Hepatocyte (in vitro differentiated cells): ENCODE data around the gene SPESP1. TPM values are rescaled to one million over a fixed set of nuclear protein-coding genes. Genes with fewer than 3 reads are reported as not detected.

ENCODE experiments used
- DNase-seq: peaks from one replicate; pipeline ENCODE4 v3.0.0-alpha.2; 2016; ENCODE audit warnings: low spot score
- H2AFZ ChIP-seq: fragments of 200-600 bp; sonication (generic); 2 replicates; pipeline ENCODE4 v1.6.0; 2016; ENCODE audit warnings: antibody characterized with exemption, mild to moderate bottlenecking
- H3K27ac ChIP-seq: fragments of 200-600 bp; sonication (generic); 2 replicates; pipeline ENCODE4 v1.5.1; 2016; ENCODE audit warnings: mild to moderate bottlenecking
- H3K27me3 ChIP-seq: fragments of 200-600 bp; sonication (generic); 2 replicates; pipeline ENCODE4 v1.6.1; 2016
- H3K36me3 ChIP-seq: fragments of 200-600 bp; sonication (generic); replicated peaks from 2 replicates; pipeline ENCODE4 v1.5.1; 2016; ENCODE audit warnings: low read depth; ENCODE audit not compliant: insufficient read depth
- H3K4me1 ChIP-seq: fragments of 200-600 bp; sonication (generic); 2 replicates; pipeline ENCODE4 v1.5.1; 2016; ENCODE audit warnings: mild to moderate bottlenecking, moderate library complexity; ENCODE audit not compliant: insufficient read depth
- H3K4me2 ChIP-seq: fragments of 200-600 bp; sonication (generic); 2 replicates; pipeline ENCODE4 v1.6.0; 2016
- H3K4me3 ChIP-seq: fragments of 200-600 bp; sonication (generic); 2 replicates; pipeline ENCODE4 v1.5.1; 2016; ENCODE audit warnings: mild to moderate bottlenecking
- H3K79me2 ChIP-seq: fragments of 200-600 bp; sonication (generic); 2 replicates; pipeline ENCODE4 v1.6.0; 2017; ENCODE audit warnings: mild to moderate bottlenecking
- H3K9me2 ChIP-seq: fragments of 200-600 bp; sonication (generic); replicated peaks from 2 replicates; pipeline ENCODE4 v1.6.0; 2017; ENCODE audit warnings: mild to moderate bottlenecking; ENCODE audit not compliant: insufficient read depth
- H3K9me3 ChIP-seq: fragments of 200-600 bp; sonication (generic); 2 replicates; pipeline ENCODE4 v1.5.1; 2016; ENCODE audit warnings: low read depth, mild to moderate bottlenecking
- H4K20me1 ChIP-seq: fragments of 200-600 bp; sonication (generic); 2 replicates; pipeline ENCODE4 v1.6.0; 2016; ENCODE audit warnings: mild to moderate bottlenecking; ENCODE audit not compliant: insufficient read depth, poor library complexity, severe bottlenecking
- EZH2 ChIP-seq: fragments of 200-600 bp; sonication (generic); IDR thresholded peaks from 2 replicates; pipeline ENCODE4 v1.6.1; 2016; ENCODE audit warnings: antibody characterized with exemption, mild to moderate bottlenecking, borderline replicate concordance
- EZH2phosphoT487 ChIP-seq: fragments of 200-600 bp; sonication (generic); IDR thresholded peaks from one replicate; pipeline ENCODE4 v1.6.1; 2018; ENCODE audit warnings: antibody characterized with exemption, mild to moderate bottlenecking, low read depth, moderate library complexity; ENCODE audit not compliant: unreplicated experiment, severe bottlenecking
- WGBS: methylation state at CpG from one replicate; pipeline ENCODE4 v1.1.6; 2016; ENCODE audit warnings: low lambda C conversion rate; ENCODE audit errors: missing lambda C conversion rate; 5-methylcytosine and 5-hydroxymethylcytosine counted together
- polyA plus RNA-seq: library from polyadenylated mRNA; unstranded; fragments of >200 nt; fragmentation: Nextera tagmentation; extraction: Ambion mirVana; gene quantifications from 2 replicates; pipeline ENCODE4 v1.2.1, GENCODE V29; 2016
- total RNA-seq: library from RNA; depleted of rRNA; stranded (reverse); fragments of >200 nt; gene quantifications from 2 replicates; pipeline ENCODE4 v1.2.3, GENCODE V29; 2014
- TF ChIP-seq, protein P1 (sequence below): fragments of 200-600 bp; sonication (generic); IDR thresholded peaks from 2 replicates; pipeline ENCODE4 v1.5.1; 2016; ENCODE audit warnings: antibody characterized with exemption, mild to moderate bottlenecking; ENCODE audit not compliant: poor library complexity

Gene SPESP1
- total and polyA plus RNA-seq, 2 experiments from 2014 or later = not detected

DNA sequence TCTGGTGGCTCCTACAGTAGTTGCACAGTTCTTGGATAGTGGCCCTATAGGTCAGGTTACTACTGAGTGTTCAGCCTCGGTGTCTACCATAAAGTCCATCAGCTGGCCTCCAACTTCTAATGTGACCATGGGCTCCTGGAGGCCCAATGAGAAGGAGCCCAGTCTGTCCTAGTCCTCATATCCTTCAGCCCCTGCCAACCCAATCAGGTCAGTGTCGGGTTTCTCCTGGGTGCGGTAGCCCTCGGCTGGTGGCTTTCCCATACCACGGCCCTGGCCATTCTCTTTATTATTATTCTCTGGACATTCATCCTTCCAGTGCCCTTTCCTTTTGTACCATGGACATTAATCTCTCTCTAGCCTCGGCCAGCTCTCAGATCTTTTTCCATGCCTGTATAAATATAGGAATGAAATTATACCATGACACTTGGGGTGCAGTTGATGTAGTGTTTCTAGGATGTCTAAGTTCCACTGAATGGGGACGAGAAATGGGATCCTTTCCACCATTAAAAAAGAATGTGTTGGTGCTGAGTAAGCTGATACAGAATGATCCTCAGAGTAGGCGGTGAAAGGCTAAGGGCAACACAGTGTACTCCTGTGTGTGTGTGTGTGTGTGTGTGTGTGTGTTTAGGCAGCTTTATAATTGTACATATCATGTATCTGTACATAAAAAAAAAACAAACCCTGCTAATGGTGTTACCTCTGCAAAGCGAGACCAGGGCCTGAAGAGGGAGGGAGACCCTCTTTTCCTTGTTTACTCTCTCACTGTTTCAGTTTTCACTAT is 64.8 kb downstream of the SPESP1 start:
- Histone ChIP-seq H3K9me2 (no peaks in the 10 kb centered on the region), H3K27me3 (no peaks in the 10 kb centered on the region), H3K4me3 (no peak overlapping the region), H3K4me1 (peaks cover 20% of the 10 kb centered on the region), H3K79me2 (no peaks in the 10 kb centered on the region), H3K9me3 (no peaks in the 10 kb centered on the region), H2AFZ (no peak overlapping the region), H3K27ac (no peak overlapping the region), H3K4me2 (no peak overlapping the region), H4K20me1 (no peaks in the 10 kb centered on the region), H3K36me3 (no peaks in the 10 kb centered on the region)
- no peak for TF ChIP-seq EZH2phosphoT487
- TF ChIP-seq, protein P1, sequence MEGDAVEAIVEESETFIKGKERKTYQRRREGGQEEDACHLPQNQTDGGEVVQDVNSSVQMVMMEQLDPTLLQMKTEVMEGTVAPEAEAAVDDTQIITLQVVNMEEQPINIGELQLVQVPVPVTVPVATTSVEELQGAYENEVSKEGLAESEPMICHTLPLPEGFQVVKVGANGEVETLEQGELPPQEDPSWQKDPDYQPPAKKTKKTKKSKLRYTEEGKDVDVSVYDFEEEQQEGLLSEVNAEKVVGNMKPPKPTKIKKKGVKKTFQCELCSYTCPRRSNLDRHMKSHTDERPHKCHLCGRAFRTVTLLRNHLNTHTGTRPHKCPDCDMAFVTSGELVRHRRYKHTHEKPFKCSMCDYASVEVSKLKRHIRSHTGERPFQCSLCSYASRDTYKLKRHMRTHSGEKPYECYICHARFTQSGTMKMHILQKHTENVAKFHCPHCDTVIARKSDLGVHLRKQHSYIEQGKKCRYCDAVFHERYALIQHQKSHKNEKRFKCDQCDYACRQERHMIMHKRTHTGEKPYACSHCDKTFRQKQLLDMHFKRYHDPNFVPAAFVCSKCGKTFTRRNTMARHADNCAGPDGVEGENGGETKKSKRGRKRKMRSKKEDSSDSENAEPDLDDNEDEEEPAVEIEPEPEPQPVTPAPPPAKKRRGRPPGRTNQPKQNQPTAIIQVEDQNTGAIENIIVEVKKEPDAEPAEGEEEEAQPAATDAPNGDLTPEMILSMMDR = no peak
- TF ChIP-seq EZH2 = no peak
- WGBS = 83% methylated on average over 9 of the region's 9 CpGs
- no peak for DNase-seq

Other genes with a start within 250 kb of the SPESP1 start
- gene ANP32A, start 109.6 kb upstream of the SPESP1 start, total RNA-seq = 59.4 and 81.8 TPM in 2 replicates
- 114 and 120 TPM in 2 replicates for gene ANP32A, start 109.6 kb upstream of the SPESP1 start, polyA plus RNA-seq
- gene NOX5, start 84.2 kb downstream of the SPESP1 start, total RNA-seq = 0.13 TPM in 1 of 2 replicates, not detected in the other
- gene NOX5, start 84.2 kb downstream of the SPESP1 start, polyA plus RNA-seq = not detected in 2 replicates
- 36.8 and 37.9 TPM in 2 replicates for gene GLCE, start 230.1 kb downstream of the SPESP1 start, total RNA-seq
- gene GLCE, start 230.1 kb downstream of the SPESP1 start, polyA plus RNA-seq = 12.1 and 14.4 TPM in 2 replicates